NCI-H2227 treated with DMSO at 0.1 percent for 48 hours (cell line): ENCODE results near the gene MRPL28.
A peak's percentile ranks its signal among the peaks of the same experiment; 100 is the strongest.
"Not testable (repeated sequence)": the region's sequence is repeated elsewhere in the genome, so short reads cannot be mapped to it uniquely, and the experiment has no call there.

ENCODE experiments used
- DNase-seq: peaks from one replicate; lab custom pipeline; 2025; lab: John Stamatoyannopoulos, UW

The MRPL28 gene

DNA sequence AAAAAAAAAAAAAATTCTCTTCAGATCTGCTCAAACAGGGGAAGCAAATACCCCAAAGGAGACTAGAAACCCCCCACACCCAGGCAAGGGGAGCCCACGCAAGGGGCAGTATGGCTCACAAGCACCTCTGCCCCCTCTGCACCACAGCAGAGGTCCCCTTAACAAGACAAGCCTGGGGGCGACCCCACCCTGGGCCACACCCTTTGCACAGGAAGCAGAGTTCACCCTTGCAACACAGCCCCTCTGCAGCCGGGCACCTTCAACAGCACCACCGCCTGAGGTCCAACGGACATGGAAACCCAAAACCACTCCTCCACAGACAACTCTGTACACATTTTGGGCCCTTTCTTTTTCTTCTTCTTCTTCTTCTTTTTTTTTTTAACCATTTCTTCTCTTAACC, 30.7 kb downstream of the MRPL28 start:
- DNase-seq = no peak

- DNase-seq = peak; percentile 35
Observed at GRCh38 chr16:337975-338575, 32.3 kb downstream of the MRPL28 start.

GRCh38 chr16:337437-337836, 32.9 kb downstream of the MRPL28 start:
- DNase-seq = no peak

GRCh38 chr16:336269-336668, 34.1 kb downstream of the MRPL28 start:
- no peak for DNase-seq

DNA sequence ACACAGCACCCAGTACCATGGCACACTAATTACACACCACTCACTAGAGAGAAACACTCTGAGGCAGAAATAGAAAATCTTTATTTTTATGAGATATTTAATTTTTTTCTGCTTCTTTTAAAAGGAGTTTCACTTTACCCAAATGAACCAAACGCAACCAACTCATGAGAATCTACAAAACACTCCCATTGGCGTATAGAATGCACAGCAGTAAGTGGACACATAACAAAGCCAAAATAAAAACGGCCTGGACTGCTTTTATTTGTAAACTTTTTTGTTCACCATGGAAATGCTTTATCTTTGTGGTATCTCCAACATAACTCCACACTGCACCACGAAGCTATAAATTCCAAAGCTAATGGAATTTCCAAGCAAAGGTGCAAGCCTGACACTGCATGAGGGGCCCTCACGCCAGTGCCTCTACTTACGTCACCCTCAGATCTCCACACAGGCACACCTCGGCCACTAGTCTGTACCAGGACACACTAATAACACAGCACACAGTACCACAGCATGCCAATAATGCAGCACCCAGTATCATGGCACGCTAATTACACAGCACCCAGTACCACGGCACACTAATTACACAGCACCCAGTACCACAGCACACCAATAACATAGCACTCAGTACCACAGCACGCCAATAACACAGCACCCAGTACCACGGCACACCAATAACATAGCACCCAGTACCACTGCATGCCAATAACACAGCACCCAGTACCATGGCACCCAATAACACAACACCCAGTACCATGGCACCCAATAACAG, 35.3 kb downstream of the MRPL28 start:
- DNase-seq = not testable (repeated sequence)

- DNase-seq = not testable (repeated sequence)
Observed at GRCh38 chr16:334164-334832, 36.0 kb downstream of the MRPL28 start.

DNA sequence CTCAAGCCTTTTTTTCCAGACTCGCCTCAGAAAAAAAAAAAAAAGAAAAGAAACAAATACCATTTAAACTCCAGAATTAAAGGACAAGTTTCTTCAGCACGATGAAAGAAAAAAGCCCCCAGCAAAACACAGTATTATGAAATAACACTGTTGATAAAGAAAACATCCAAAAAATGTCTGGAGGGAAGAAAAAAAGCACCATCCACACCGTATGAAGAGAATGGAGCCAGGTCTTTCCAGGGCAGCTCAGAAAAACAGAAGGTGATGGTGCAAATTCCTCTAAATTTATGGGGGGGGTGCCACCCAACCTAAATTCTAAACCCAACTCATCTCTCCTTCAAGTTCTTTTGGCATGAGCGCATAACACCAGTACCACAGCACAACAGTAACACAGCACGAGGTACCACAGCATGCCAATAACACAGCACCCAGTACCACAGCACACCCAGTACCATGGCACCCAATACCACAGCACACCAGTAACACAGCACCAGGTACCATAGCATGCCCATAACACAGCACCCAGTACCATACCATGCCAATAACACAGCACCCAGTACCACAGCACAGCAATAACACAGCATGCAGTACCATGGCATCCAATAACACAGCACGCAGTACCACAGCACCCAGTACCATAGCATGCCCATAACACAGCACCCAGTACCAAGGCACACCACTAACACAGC, 36.8 kb downstream of the MRPL28 start:
- DNase-seq = no peak

GRCh38 chr16:331181-331814, 39.0 kb downstream of the MRPL28 start:
- DNase-seq = not testable (repeated sequence)

DNA sequence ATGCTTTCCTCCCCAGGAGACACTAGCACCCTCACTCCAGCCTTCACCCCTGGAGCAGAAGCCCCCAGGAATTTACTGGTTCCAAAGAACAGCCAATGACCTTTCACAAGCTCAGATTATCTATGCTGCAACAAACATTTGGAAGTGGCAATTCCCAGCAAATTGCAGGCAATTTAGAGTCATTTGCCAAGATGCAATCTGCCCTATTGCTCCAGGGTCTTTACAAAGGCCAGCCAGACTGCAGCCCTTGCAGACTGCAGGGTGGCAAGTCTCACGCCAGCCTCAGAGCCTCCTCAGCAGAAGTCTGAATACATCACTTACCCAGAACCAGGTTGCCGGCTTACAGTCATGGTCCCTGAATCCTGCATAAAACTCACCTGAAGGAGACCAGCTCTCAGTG, 39.6 kb downstream of the MRPL28 start:
- peak; percentile 45 for DNase-seq

DNA sequence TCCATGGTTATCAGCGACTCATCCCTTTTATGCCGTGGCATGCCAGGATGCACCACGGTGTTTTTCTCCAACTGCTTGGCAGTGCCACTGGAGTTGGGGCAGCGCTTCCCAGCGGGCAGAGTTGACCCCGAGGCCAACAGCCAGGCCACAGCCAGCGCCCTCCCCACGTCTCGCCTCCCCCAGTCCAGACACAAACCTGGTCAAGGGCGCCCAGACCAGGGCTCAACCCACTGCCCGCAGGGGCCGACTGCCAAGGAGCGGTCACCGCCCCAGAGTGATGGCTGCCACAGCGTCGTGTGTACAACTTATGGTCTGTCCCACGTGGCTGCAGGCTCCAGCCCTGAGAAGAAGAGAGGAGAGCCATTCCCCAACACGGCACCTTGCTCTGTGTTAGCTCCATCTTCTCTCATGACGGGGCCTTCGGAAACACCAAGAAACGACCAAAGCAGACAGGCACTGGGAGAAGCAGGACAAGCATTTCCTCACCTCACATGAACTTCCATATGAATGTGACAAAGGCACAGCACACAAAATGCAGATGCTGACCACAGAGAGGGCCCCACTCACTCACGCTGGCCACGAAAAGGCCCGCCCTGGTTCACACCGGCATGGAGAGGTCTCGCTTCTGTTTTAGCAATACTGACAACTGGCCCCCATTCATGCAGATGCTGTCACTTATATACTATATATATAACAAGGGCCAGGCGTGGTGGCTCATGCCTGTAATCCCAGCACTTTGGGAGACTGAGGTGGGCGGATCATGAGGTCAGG, 44.8 kb downstream of the MRPL28 start:
- DNase-seq = no peak

GRCh38 chr16:324451-325334, 45.6 kb downstream of the MRPL28 start:
- no peak for DNase-seq

GRCh38 chr16:324201-324450, 46.2 kb downstream of the MRPL28 start:
- no peak for DNase-seq

GRCh38 chr16:322476-323143, 47.7 kb downstream of the MRPL28 start:
- DNase-seq = no peak

DNA sequence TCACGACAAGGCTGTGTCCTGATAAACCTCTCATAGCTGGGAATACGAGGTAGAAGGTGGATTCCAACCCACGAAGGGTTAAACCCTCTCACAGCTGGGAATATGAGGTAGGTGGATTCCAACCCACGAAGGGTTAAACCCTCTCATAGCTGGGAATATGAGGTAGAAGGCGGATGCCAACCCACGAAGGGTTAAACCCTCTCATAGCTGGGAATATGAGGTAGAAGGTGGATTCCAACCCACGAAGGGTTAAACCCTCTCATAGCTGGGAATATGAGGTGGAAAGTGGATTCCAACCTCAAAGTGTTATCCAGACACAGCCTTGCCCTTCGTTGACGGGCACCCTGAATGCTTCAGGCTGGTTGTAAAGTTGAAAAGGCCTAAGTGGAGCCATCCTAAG, 48.8 kb downstream of the MRPL28 start:
- no peak for DNase-seq

DNA sequence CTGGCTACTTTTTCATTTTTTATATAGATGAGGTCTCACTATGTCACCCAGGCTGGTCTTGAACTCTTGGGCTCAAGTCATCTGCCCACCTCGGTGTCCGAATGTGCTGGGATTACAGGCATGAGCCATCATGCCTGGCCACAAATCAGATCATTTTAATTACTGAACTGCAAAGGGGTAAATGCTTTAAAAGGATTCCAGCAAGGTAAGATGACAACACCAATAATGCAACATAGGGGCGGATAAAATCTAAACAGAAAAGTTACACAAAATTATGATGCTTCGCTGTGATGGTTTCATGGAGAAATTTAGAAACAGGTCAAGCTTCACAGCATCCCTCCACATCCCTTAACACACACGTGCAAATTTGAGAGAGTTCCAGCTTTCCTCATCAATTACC, 50.1 kb downstream of the MRPL28 start:
- no peak for DNase-seq

DNA sequence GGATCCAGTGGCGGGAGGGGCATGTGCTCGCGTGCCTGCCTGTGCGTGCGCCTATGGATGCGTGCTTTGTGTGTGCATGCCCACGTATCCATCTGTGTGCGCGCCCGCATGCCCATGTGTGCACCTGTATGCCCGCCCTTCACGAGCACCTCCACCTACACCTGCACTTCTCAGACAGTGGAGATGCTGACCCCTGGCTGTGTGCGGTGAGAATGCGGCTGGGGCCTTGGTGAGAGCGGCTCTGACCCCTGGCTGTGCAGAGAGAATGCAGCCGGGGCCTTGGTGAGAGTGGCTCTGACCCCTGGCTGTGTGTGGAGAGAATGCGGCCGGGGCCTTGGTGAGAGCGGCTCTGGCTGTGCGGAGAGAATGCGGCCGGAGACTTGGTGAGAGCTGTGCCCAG, 51.7 kb downstream of the MRPL28 start:
- no peak for DNase-seq

DNA sequence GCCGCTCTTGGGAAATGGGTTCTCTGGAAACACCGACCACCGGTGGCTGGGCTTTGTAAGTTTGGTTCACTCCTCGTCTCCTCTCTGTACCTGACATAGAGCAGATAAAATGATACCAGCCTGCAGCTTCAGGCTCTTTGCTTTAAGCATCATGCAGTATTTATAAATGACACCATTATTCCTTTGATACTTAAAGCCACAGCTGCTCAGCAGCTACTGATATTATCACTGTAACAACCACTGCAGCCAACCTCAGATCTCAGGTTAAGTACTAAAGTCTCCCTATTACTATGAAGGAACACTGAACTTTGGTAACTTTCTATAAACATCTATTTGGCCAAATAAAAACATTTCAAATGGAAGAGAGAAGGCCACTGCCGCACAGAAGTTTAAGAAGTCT, 52.8 kb downstream of the MRPL28 start:
- no peak for DNase-seq
